A549 (cell line): ENCODE data around the gene IRX4. TPM values are rescaled to one million over a fixed set of nuclear protein-coding genes. Genes with fewer than 3 reads are reported as not detected.

Experiments used
- ATAC-seq, 2 experiments: fragments of 200-7000 bp in 1 of 2; fragments of >200 bp in 1 of 2; cut with Nextera tagmentation in 1 of 2; cut with Tn5 transposase in 1 of 2; 3 replicates each; pipeline versions ENCODE4 v1.8.0 to v1.9.1; 2018 to 2020; ENCODE audit warnings: mild to moderate bottlenecking in 1 of 2, moderate library complexity in 1 of 2
- CTCF ChIA-PET: fragments of 300-600 bp; sonication (Branson Sonifier 250); formaldehyde crosslinking; extraction: SDS; loops from one replicate; lab custom pipeline; 2021; ENCODE audit warnings: antibody characterized with exemption, inconsistent platforms; lab: Yijun Ruan, JAX
- POLR2A ChIA-PET: fragments of 350-600 bp; formaldehyde crosslinking; extraction: SDS; loops from one replicate; lab custom pipeline; 2021; ENCODE audit warnings: antibody characterized with exemption, inconsistent platforms; lab: Yijun Ruan, JAX
- DNase-seq, 2 experiments: peaks; one replicate each; pipeline versions ENCODE4 v3.0.0 to v3.0.0-alpha.2; 2011 to 2016; ENCODE audit warnings: low read depth in 1 of 2, low spot score in 1 of 2
- FAIRE-seq: peaks from 2 replicates; lab custom pipeline; 2011; peaks lifted over from hg19 to GRCh38; lab: Jason Lieb, UNC
- H3K27ac ChIP-seq, 2 experiments: fragments of >200 bp; sonication (Bioruptor Twin); formaldehyde crosslinking; 3 replicates each; pipeline ENCODE4 v1.5.1; 2016 to 2017
- H3K4me1 ChIP-seq: fragments of >200 bp; sonication (Bioruptor Twin); formaldehyde crosslinking; 3 replicates; pipeline ENCODE4 v1.6.1; 2016
- H3K4me2 ChIP-seq: fragments of >200 bp; sonication (Bioruptor Twin); formaldehyde crosslinking; 3 replicates; pipeline ENCODE4 v1.6.1; 2016
- H3K4me3 ChIP-seq: fragments of >200 bp; sonication (Bioruptor Twin); formaldehyde crosslinking; 3 replicates; pipeline ENCODE4 v1.5.1; 2016
- H3K9me3 ChIP-seq: fragments of >200 bp; sonication (Bioruptor Twin); formaldehyde crosslinking; 3 replicates; pipeline ENCODE4 v1.6.1; 2016
- ATOH8 ChIP-seq: fragments of 250-450 bp; sonication (Bioruptor Pico); IDR thresholded peaks from 2 replicates; pipeline ENCODE4 v1.5.0; 2020; ENCODE audit warnings: low read depth, mild to moderate bottlenecking, moderate library complexity
- BHLHE40 ChIP-seq: IDR thresholded peaks from 2 replicates; pipeline ENCODE4 v1.6.1; 2012; ENCODE audit warnings: low read depth, low read length, inconsistent platforms
- CBX2 ChIP-seq: fragments of 200-600 bp; sonication (generic); IDR thresholded peaks from 2 replicates; pipeline ENCODE4 v1.6.1; 2016; ENCODE audit warnings: low read depth, mild to moderate bottlenecking, borderline replicate concordance
- CEBPB ChIP-seq, 2 experiments: fragments of >200 bp in 1 of 2; sonication (Bioruptor Twin) in 1 of 2; formaldehyde crosslinking in 1 of 2; IDR thresholded peaks; 2 replicates each; pipeline ENCODE4 v1.6.1; 2012 to 2016
- CHD4 ChIP-seq: fragments of 200-600 bp; sonication (generic); IDR thresholded peaks from 2 replicates; pipeline ENCODE4 v1.6.1; 2016; ENCODE audit warnings: antibody characterized with exemption, mild to moderate bottlenecking, borderline replicate concordance
- EHF ChIP-seq: fragments of 250-450 bp; sonication (Bioruptor Pico); IDR thresholded peaks from 2 replicates; pipeline ENCODE4 v1.5.0; 2020; ENCODE audit warnings: mild to moderate bottlenecking
- EP300 ChIP-seq, 2 experiments: fragments of >200 bp; sonication (Bioruptor Twin); formaldehyde crosslinking; IDR thresholded peaks; 2 replicates in 1 of 2; 3 replicates in 1 of 2; pipeline ENCODE4 v1.6.1; 2016 to 2017
- ESRRA ChIP-seq: fragments of 150-350 bp; IDR thresholded peaks from 2 replicates; pipeline ENCODE4 v1.6.1; 2014; ENCODE audit warnings: mild to moderate bottlenecking, low read length, borderline replicate concordance
- FOSB ChIP-seq: fragments of 250-450 bp; sonication (Bioruptor Pico); IDR thresholded peaks from 2 replicates; pipeline ENCODE4 v1.5.0; 2020; ENCODE audit warnings: mild to moderate bottlenecking, moderate library complexity
- FOSL2 ChIP-seq, 2 experiments: fragments of 450-650 bp in 1 of 2; fragments of >200 bp in 1 of 2; sonication (Bioruptor Twin) in 1 of 2; formaldehyde crosslinking; IDR thresholded peaks; 2 replicates each; pipeline versions ENCODE4 v1.5.0 to v1.6.1; 2016 to 2020; ENCODE audit warnings: mild to moderate bottlenecking in 1 of 2, moderate library complexity in 1 of 2
- HDAC2 ChIP-seq: fragments of 200-600 bp; sonication (generic); IDR thresholded peaks from 2 replicates; pipeline ENCODE4 v1.6.1; 2016
- HES2 ChIP-seq: fragments of >200 bp; sonication (Bioruptor Twin); formaldehyde crosslinking; IDR thresholded peaks from 2 replicates; pipeline ENCODE4 v1.6.1; 2016
- HMGXB4 ChIP-seq: fragments of 250-450 bp; sonication (Bioruptor Pico); IDR thresholded peaks from 2 replicates; pipeline ENCODE4 v1.5.0; 2021; ENCODE audit warnings: mild to moderate bottlenecking, moderate library complexity, borderline replicate concordance
- HOXB5 ChIP-seq: fragments of 250-450 bp; sonication (Bioruptor Pico); IDR thresholded peaks from 2 replicates; pipeline ENCODE4 v1.5.0; 2020; ENCODE audit warnings: mild to moderate bottlenecking, moderate library complexity
- JUNB ChIP-seq: fragments of >200 bp; sonication (Bioruptor Twin); formaldehyde crosslinking; IDR thresholded peaks from 2 replicates; pipeline ENCODE4 v1.6.1; 2016
- KDM1A ChIP-seq: fragments of 200-600 bp; sonication (generic); IDR thresholded peaks from 2 replicates; pipeline ENCODE4 v1.6.1; 2016; ENCODE audit warnings: low read depth, mild to moderate bottlenecking
- MAX ChIP-seq: IDR thresholded peaks from 2 replicates; pipeline ENCODE4 v1.6.1; 2012
- MYC ChIP-seq: IDR thresholded peaks from 2 replicates; pipeline ENCODE4 v1.6.1; 2012; ENCODE audit warnings: mild to moderate bottlenecking, inconsistent platforms, low read length, improper control_type of control experiment, borderline replicate concordance
- NR3C1 ChIP-seq: fragments of >200 bp; sonication (Bioruptor Twin); formaldehyde crosslinking; IDR thresholded peaks from 3 replicates; pipeline ENCODE4 v1.6.1; 2017
- RAD21 ChIP-seq, 2 experiments: fragments of >200 bp in 1 of 2; sonication (Bioruptor Twin) in 1 of 2; formaldehyde crosslinking in 1 of 2; IDR thresholded peaks in 1 of 2; conservative IDR thresholded peaks in 1 of 2; 2 replicates in 1 of 2; 3 replicates in 1 of 2; pipeline ENCODE4 v1.6.1; 2012 to 2018; ENCODE audit warnings: inconsistent platforms in 1 of 2
- RCOR1 ChIP-seq: fragments of 150-350 bp; IDR thresholded peaks from 2 replicates; pipeline ENCODE4 v1.6.1; 2014; ENCODE audit warnings: antibody characterized with exemption, low read length, low read depth
- SMC3 ChIP-seq: fragments of >200 bp; sonication (Bioruptor Twin); formaldehyde crosslinking; IDR thresholded peaks from 3 replicates; pipeline ENCODE4 v1.6.1; 2018; ENCODE audit warnings: inconsistent platforms
- TFCP2L1 ChIP-seq: fragments of 250-450 bp; sonication (Bioruptor Pico); IDR thresholded peaks from 2 replicates; pipeline ENCODE4 v1.5.0; 2021; ENCODE audit warnings: mild to moderate bottlenecking
- TP53 ChIP-seq: fragments of 250-450 bp; sonication (Bioruptor Pico); IDR thresholded peaks from 2 replicates; pipeline ENCODE4 v1.5.0; 2021; ENCODE audit warnings: mild to moderate bottlenecking, moderate library complexity
- ZC3H11A ChIP-seq: fragments of 450-650 bp; IDR thresholded peaks from 2 replicates; pipeline ENCODE4 v1.6.1; 2014; ENCODE audit warnings: antibody characterized with exemption, mild to moderate bottlenecking
- ZFP36 ChIP-seq: fragments of 450-650 bp; IDR thresholded peaks from 2 replicates; pipeline ENCODE4 v1.6.1; 2014; ENCODE audit warnings: borderline replicate concordance; ENCODE audit not compliant: partially characterized antibody
- ZNF302 ChIP-seq: fragments of 250-450 bp; sonication (Bioruptor Pico); IDR thresholded peaks from 2 replicates; pipeline ENCODE4 v1.9.0; 2021; ENCODE audit warnings: inconsistent platforms, mild to moderate bottlenecking, moderate library complexity
- WGBS: methylation state at CpG from one replicate; pipeline ENCODE4 v1.1.6; 2017; ENCODE audit errors: missing lambda C conversion rate; 5-methylcytosine and 5-hydroxymethylcytosine counted together
- polyA plus RNA-seq, 4 experiments: library from polyadenylated mRNA; depleted of rRNA in 3 of 4; stranded (reverse); fragments of >200 nt; fragmentation: RNase III in 1 of 4; extraction: RNeasy Plus Mini Kit Qiagen cat#74134 plus additional on column Dnase treatment in 1 of 4; gene quantifications; 2 replicates in 3 of 4; 3 replicates in 1 of 4; pipeline ENCODE4 v1.2.3, GENCODE V29; 2011 to 2017

Gene IRX4
- polyA plus RNA-seq, 2 of the 4 experiments (the other 2 are of a cell fraction), result 0.04 to 0.06 TPM

- no peak for FAIRE-seq
- POLR2A ChIA-PET, result no interaction called here
Observed at GRCh38 chr5:1834721-1835429, 47.9 kb downstream of the IRX4 start.

GRCh38 chr5:1834022-1834551 is 48.6 kb downstream of the IRX4 start:
- TF ChIP-seq ZC3H11A, result no peak
- no peak for TF ChIP-seq CEBPB (IDR thresholded peaks at IDR 0.05)
- TF ChIP-seq CBX2, result no peak
- no peak for TF ChIP-seq HES2
- TF ChIP-seq CHD4, result no peak
- no peak for TF ChIP-seq HOXB5
- no peak for TF ChIP-seq EP300 (IDR thresholded peaks at IDR 0.05)
- TF ChIP-seq ZFP36, result no peak
- no peak for TF ChIP-seq HDAC2
- TF ChIP-seq JUNB, result no peak
- TF ChIP-seq MAX, result no peak
- no peak for TF ChIP-seq RCOR1
- no peak for TF ChIP-seq FOSL2 (IDR thresholded peaks at IDR 0.05)
- no peak for TF ChIP-seq FOSL2 (CRISPR knock-in tag; IDR thresholded peaks at IDR 0.05)
- TF ChIP-seq, all 56 proteins: peak for 0
- DNase-seq, result no peak
- ChIA-PET POLR2A (no interaction called here), CTCF (no interaction called here)
- no peak overlapping the region for H3K27ac ChIP-seq
- H3K9me3 ChIP-seq, result no peaks in the 10 kb centered on the region
- FAIRE-seq, result no peak
- no peak overlapping the region for H3K4me3 ChIP-seq
- H3K4me2 ChIP-seq, result no peak overlapping the region
- H3K4me1 ChIP-seq, result no peaks in the 10 kb centered on the region
- no peak for ATAC-seq
- 74% methylated on average over 13 of the region's 22 CpGs for WGBS

More at GRCh38 chr5:1834721-1835429, 47.9 kb downstream of the IRX4 start:
- CTCF ChIA-PET, result no interaction called here
- TF ChIP-seq JUNB, result no peak
- no peak for TF ChIP-seq HMGXB4
- TF ChIP-seq EHF (CRISPR knock-in tag), result no peak
- no peak for TF ChIP-seq CEBPB (IDR thresholded peaks at IDR 0.05)
- no peak for TF ChIP-seq RAD21 (conservative IDR thresholded peaks at IDR 0.05 in 1 of 2, IDR thresholded peaks at IDR 0.05 in 1 of 2)
- TF ChIP-seq MYC, result no peak
- TF ChIP-seq ESRRA, result no peak
- TF ChIP-seq FOSB (CRISPR knock-in tag), result no peak
- no peak for TF ChIP-seq TFCP2L1
- TF ChIP-seq NR3C1, result no peak
- no peak for TF ChIP-seq KDM1A
- no peak for TF ChIP-seq TP53
- no peak for TF ChIP-seq ZNF302 (CRISPR knock-in tag)
- no peak for TF ChIP-seq ATOH8 (CRISPR knock-in tag)
- no peak for TF ChIP-seq SMC3
- TF ChIP-seq HOXB5, result no peak
- TF ChIP-seq BHLHE40, result no peak
- H3K4me1 ChIP-seq, result no peaks in the 10 kb centered on the region
- WGBS, result 41% methylated on average over 21 of the region's 21 CpGs
- DNase-seq (no peak), ATAC-seq (no peak)
- no peak overlapping the region for H3K4me2 ChIP-seq
- H3K4me3 ChIP-seq, result no peak overlapping the region
- no peaks in the 10 kb centered on the region for H3K9me3 ChIP-seq
- H3K27ac ChIP-seq, result no peak overlapping the region
